NB4 (cell line): ENCODE data around the gene DZANK1.

Experiments
- CTCF ChIP-seq: IDR thresholded peaks from one replicate; pipeline ENCODE4 v1.5.1; 2012; ENCODE audit warnings: low read depth, low read length
- MYC ChIP-seq: IDR thresholded peaks from 2 replicates; pipeline ENCODE4 v1.6.1; 2011; ENCODE audit warnings: low read depth, low read length
- POLR2A ChIP-seq: IDR thresholded peaks from 2 replicates; pipeline ENCODE4 v1.6.1; 2011; ENCODE audit warnings: mild to moderate bottlenecking; ENCODE audit not compliant: insufficient read length; ENCODE audit errors: extremely low read depth

- TF ChIP-seq CTCF (no peak), MYC (no peak), POLR2A (no peak)
These were observed 69.8 kb downstream of the DZANK1 start for GRCh38 chr20:18397030-18397429.
